ENCODE results near the gene VTI1B. TPM values are rescaled to one million over a fixed set of nuclear protein-coding genes. Genes with fewer than 3 reads are reported as not detected.

The VTI1B gene, protein sequence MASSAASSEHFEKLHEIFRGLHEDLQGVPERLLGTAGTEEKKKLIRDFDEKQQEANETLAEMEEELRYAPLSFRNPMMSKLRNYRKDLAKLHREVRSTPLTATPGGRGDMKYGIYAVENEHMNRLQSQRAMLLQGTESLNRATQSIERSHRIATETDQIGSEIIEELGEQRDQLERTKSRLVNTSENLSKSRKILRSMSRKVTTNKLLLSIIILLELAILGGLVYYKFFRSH
- polyA plus RNA-seq (54.4 to 94.4 TPM (median 62.1 TPM) in 3 replicates), polyA minus RNA-seq (16.7 to 36.1 TPM (median 18.6 TPM) in 3 replicates)
- 76.2 TPM for polyA plus RNA-seq (2011; ENCODE audit: low read depth)
- 63.2 and 81.0 TPM in 2 replicates for polyA plus RNA-seq (2011; cell fraction: cytosol; rRNA removed)
- 14.9 and 19.9 TPM in 2 replicates for polyA plus RNA-seq (2011; cell fraction: nucleus; rRNA removed)
- 63.8 and 80.2 TPM in 2 replicates for polyA plus RNA-seq (2012; ENCODE audit: low replicate concordance)
- polyA minus RNA-seq (2011; cell fraction: cytosol; rRNA and poly(A)+ RNA removed) = 18.8 TPM
- 6.2 and 7.1 TPM in 2 replicates for polyA minus RNA-seq (2011; cell fraction: nucleus; rRNA and poly(A)+ RNA removed)

DNA sequence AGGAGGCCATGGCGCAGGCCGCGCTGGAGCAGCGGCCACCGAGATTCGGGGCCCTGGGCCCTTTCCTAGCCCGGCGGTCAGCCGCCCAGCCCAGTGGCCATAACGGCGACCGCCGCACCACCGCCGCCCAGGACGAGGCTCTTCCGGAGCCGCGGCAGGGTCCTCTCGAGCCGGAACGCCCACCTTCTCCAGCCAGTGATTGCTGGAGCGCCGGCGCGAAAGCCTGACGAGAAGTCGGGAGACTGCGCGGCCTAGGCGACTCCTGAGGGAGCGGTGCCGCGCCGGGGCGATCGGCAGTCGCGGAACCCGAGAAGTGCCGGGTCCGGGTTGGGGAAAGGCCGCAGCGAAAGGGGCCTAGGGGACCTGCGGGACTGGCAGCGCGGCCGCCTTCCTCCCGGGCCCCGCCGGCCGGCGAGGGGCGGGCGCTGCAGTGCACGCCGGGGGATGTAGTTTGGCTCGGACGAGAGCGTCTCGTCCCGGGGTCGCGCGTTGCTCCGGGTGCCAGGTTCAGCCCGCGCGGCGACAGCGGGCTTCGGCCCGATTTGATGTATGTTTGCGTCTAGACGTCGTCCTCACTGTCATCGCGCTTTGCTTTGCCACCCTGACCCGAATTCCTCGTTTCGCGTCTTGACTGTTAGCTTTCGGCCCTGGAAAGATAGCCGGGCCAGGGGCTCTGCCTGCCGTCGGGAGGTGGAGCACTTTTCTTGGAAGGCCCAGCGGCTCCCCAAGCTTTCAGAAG, at the start of gene VTI1B:
Gene VTI1B, minus strand, starts transcription at position 153 of the 739 bp plus-strand sequence. Its CDS starts 143 bp downstream, at position 10.
- Histone ChIP-seq H3K36me3 (ENCODE audit: control insufficient read depth in 2 of 2, extremely low read depth in 1 of 2, insufficient read depth in 2 of 2, low read length in 2 of 2) (peaks cover 13 to 16% of the 10 kb centered on the region in 2 experiments), H3K9me1 (ENCODE audit: control insufficient read depth, extremely low read depth, insufficient read depth, low read length) (no peaks in the 10 kb centered on the region), H2AFZ (ENCODE audit: control insufficient read depth, low read length) (peak within 1 kb of the TSS; percentile 61), H3K4me2 (ENCODE audit: control insufficient read depth, extremely low read depth, insufficient read depth, low read depth, low read length) (peak within 1 kb of the TSS; percentile 96), H3K27me3 (ENCODE audit: control insufficient read depth, extremely low read depth, insufficient read depth, low read length) (no peaks in the 10 kb centered on the region), H3K9me3 (ENCODE audit: control insufficient read depth, low read depth, low read length) (no peaks in the 10 kb centered on the region), H4K20me1 (ENCODE audit: control insufficient read depth, extremely low read depth, insufficient read depth, low read length) (peaks cover 3% of the 10 kb centered on the region), H3K4me1 (ENCODE audit: control insufficient read depth, extremely low read depth, insufficient read depth, low read length) (peaks cover 12% of the 10 kb centered on the region), H3K9ac (ENCODE audit: control insufficient read depth, extremely low read depth, insufficient read depth, low read length) (peak within 1 kb of the TSS; percentile 92), H3K27ac (ENCODE audit: control insufficient read depth, insufficient read depth, low read length) (peak within 1 kb of the TSS; percentile 89), H3K79me2 (ENCODE audit: control insufficient read depth, insufficient read depth, low read length) (peaks cover 56% of the 10 kb centered on the region), H3K4me3 (ENCODE audit: control insufficient read depth in 2 of 3, extremely low read depth in 1 of 3, insufficient read depth in 2 of 3, low read depth in 1 of 3, low read length in 3 of 3) (peak within 1 kb of the TSS; percentile 63 to 92 (median 89))
- TF ChIP-seq, protein P1, sequence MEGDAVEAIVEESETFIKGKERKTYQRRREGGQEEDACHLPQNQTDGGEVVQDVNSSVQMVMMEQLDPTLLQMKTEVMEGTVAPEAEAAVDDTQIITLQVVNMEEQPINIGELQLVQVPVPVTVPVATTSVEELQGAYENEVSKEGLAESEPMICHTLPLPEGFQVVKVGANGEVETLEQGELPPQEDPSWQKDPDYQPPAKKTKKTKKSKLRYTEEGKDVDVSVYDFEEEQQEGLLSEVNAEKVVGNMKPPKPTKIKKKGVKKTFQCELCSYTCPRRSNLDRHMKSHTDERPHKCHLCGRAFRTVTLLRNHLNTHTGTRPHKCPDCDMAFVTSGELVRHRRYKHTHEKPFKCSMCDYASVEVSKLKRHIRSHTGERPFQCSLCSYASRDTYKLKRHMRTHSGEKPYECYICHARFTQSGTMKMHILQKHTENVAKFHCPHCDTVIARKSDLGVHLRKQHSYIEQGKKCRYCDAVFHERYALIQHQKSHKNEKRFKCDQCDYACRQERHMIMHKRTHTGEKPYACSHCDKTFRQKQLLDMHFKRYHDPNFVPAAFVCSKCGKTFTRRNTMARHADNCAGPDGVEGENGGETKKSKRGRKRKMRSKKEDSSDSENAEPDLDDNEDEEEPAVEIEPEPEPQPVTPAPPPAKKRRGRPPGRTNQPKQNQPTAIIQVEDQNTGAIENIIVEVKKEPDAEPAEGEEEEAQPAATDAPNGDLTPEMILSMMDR (optimal IDR thresholded peaks at IDR 0.05 in 1 of 3, IDR thresholded peaks at IDR 0.05 in 1 of 3, conservative IDR thresholded peaks at IDR 0.05 in 1 of 3; ENCODE audit: extremely low read depth in 1 of 3, insufficient read depth in 2 of 3, low read length in 3 of 3) = peak in 1 of 3 experiments; percentile 9
- TF ChIP-seq EZH2 (IDR thresholded peaks at IDR 0.05; ENCODE audit: low read length) = no peak
- dilution Hi-C loops (cut with MboI; ENCODE audit: extremely low pct_ligation_motif_present, low sequenced_read_pairs) = no loop called here
- FAIRE-seq (no peak), DNase-seq (ENCODE audit: low read depth, low spot score) (no peak)

DNA sequence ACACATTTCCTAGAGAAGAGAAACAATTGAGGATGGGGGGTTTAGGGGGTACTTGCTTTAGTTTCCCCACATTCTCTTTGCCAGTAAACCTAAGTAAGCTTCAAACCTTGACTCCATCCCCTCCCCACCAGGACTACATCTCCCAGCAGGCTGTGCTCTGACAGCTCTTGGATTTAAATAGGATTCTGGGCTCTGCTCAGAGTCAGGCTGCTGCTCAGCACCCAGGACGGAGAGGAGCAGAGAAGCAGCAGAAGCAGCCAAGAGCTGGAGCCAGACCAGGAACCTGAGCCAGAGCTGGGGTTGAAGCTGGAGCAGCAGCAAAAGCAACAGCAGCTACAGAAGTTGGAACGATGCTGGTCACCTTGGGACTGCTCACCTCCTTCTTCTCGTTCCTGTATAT, 47.9 kb upstream of the VTI1B start:
- Histone ChIP-seq H3K4me1 (ENCODE audit: control insufficient read depth, extremely low read depth, insufficient read depth, low read length) (peaks cover 5% of the 10 kb centered on the region), H3K9me3 (ENCODE audit: control insufficient read depth, low read depth, low read length) (no peaks in the 10 kb centered on the region), H2AFZ (ENCODE audit: control insufficient read depth, low read length) (peak overlapping the region; percentile 41), H3K4me3 (ENCODE audit: control insufficient read depth in 2 of 3, extremely low read depth in 1 of 3, insufficient read depth in 2 of 3, low read depth in 1 of 3, low read length in 3 of 3) (no peak overlapping the region), H3K9me1 (ENCODE audit: control insufficient read depth, extremely low read depth, insufficient read depth, low read length) (no peaks in the 10 kb centered on the region), H3K27ac (ENCODE audit: control insufficient read depth, insufficient read depth, low read length) (no peak overlapping the region), H3K79me2 (ENCODE audit: control insufficient read depth, insufficient read depth, low read length) (no peaks in the 10 kb centered on the region), H3K36me3 (ENCODE audit: control insufficient read depth in 2 of 2, extremely low read depth in 1 of 2, insufficient read depth in 2 of 2, low read length in 2 of 2) (no peaks in the 10 kb centered on the region), H4K20me1 (ENCODE audit: control insufficient read depth, extremely low read depth, insufficient read depth, low read length) (no peaks in the 10 kb centered on the region), H3K27me3 (ENCODE audit: control insufficient read depth, extremely low read depth, insufficient read depth, low read length) (peaks cover 20% of the 10 kb centered on the region), H3K9ac (ENCODE audit: control insufficient read depth, extremely low read depth, insufficient read depth, low read length) (no peak overlapping the region), H3K4me2 (ENCODE audit: control insufficient read depth, extremely low read depth, insufficient read depth, low read depth, low read length) (peak overlapping the region; percentile 38)
- FAIRE-seq (no peak), DNase-seq (ENCODE audit: low read depth, low spot score) (no peak)
- TF ChIP-seq, protein P1 (optimal IDR thresholded peaks at IDR 0.05 in 1 of 3, IDR thresholded peaks at IDR 0.05 in 1 of 3, conservative IDR thresholded peaks at IDR 0.05 in 1 of 3; ENCODE audit: extremely low read depth in 1 of 3, insufficient read depth in 2 of 3, low read length in 3 of 3) = no peak
- no peak for TF ChIP-seq EZH2 (IDR thresholded peaks at IDR 0.05; ENCODE audit: low read length)
- dilution Hi-C loops (cut with MboI; ENCODE audit: extremely low pct_ligation_motif_present, low sequenced_read_pairs) = no loop called here

Data from keratinocyte (primary cell).